Measurements from ENCODE around the gene PGAP1. TPM values are rescaled to one million over a fixed set of nuclear protein-coding genes. Genes with fewer than 3 reads are reported as not detected.

Gene PGAP1, protein sequence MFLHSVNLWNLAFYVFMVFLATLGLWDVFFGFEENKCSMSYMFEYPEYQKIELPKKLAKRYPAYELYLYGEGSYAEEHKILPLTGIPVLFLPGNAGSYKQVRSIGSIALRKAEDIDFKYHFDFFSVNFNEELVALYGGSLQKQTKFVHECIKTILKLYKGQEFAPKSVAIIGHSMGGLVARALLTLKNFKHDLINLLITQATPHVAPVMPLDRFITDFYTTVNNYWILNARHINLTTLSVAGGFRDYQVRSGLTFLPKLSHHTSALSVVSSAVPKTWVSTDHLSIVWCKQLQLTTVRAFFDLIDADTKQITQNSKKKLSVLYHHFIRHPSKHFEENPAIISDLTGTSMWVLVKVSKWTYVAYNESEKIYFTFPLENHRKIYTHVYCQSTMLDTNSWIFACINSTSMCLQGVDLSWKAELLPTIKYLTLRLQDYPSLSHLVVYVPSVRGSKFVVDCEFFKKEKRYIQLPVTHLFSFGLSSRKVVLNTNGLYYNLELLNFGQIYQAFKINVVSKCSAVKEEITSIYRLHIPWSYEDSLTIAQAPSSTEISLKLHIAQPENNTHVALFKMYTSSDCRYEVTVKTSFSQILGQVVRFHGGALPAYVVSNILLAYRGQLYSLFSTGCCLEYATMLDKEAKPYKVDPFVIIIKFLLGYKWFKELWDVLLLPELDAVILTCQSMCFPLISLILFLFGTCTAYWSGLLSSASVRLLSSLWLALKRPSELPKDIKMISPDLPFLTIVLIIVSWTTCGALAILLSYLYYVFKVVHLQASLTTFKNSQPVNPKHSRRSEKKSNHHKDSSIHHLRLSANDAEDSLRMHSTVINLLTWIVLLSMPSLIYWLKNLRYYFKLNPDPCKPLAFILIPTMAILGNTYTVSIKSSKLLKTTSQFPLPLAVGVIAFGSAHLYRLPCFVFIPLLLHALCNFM
- 10 to 100 TPM; 19.4 to 76.3 (median 23.7) TPM for total RNA-seq

DNA sequence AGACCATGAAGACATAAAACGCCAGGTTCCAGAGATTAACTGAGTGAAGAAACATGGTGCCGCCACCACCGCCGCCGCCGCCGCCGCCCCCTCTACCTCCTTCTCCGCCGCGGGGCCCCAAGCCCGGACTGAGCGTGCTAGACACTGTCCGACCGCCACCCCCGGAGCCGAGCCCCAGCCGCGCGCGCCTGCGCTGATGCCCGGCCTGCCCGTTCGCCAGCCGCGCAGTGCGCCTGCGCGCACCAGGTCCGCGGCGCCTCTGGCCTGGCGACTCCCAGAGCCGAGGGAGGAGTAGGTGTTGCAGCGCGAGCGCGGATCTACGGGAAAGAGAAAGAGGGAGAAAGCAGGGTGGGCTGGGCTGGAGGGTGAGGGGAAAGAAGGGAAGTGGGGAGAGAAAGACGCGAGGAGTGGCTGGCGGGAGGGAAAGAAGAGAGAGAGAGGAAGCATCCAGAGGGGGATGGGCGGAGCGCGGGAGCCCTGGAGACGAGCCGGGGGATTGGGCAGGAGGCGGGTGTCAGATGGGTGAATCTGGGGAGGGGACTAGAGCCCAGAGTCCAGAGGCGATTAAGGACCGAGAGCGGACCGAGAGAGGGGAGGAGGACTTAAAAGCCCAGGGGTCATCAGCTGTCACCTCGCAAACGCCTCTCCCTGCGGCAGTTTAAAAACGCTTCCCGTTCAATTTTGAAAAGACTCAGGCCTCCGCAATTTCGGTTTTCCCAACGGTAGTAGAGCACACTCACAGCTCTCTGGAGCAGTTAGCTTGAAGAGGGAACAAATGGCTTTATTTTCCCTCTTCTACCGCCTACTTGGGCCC, at the start of gene PGAP1:
Gene PGAP1, minus strand, starts transcription at position 146 of the 814 bp plus-strand sequence. Its CDS starts 91 bp downstream, at position 55.
- H3K36me3 ChIP-seq = no peaks in the 10 kb centered on the region
- H3K27ac ChIP-seq = peak within 1 kb of the TSS; percentile 96
- H3K4me1 ChIP-seq = peaks cover 0 to 7% of the 10 kb centered on the region in 2 donors
- no peaks in the 10 kb centered on the region for H3K9me3 ChIP-seq
- intact Hi-C loops (cut with DNase I; ENCODE audit: low total_unique reads) = loop anchor here (5.0 kb wide), 1 partner anchor 61 kb away; no protein-coding TSS in a partner anchor
- peak; percentile 85 to 92 for DNase-seq
- H3K27me3 ChIP-seq = no peaks in the 10 kb centered on the region
- peak within 1 kb of the TSS; percentile 77 to 83 for H3K4me3 ChIP-seq
- peak; percentile 64 to 83 for TF ChIP-seq POLR2A (IDR thresholded peaks at IDR 0.05)
- TF ChIP-seq, protein P1, sequence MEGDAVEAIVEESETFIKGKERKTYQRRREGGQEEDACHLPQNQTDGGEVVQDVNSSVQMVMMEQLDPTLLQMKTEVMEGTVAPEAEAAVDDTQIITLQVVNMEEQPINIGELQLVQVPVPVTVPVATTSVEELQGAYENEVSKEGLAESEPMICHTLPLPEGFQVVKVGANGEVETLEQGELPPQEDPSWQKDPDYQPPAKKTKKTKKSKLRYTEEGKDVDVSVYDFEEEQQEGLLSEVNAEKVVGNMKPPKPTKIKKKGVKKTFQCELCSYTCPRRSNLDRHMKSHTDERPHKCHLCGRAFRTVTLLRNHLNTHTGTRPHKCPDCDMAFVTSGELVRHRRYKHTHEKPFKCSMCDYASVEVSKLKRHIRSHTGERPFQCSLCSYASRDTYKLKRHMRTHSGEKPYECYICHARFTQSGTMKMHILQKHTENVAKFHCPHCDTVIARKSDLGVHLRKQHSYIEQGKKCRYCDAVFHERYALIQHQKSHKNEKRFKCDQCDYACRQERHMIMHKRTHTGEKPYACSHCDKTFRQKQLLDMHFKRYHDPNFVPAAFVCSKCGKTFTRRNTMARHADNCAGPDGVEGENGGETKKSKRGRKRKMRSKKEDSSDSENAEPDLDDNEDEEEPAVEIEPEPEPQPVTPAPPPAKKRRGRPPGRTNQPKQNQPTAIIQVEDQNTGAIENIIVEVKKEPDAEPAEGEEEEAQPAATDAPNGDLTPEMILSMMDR (IDR thresholded peaks at IDR 0.05) = no peak

DNA sequence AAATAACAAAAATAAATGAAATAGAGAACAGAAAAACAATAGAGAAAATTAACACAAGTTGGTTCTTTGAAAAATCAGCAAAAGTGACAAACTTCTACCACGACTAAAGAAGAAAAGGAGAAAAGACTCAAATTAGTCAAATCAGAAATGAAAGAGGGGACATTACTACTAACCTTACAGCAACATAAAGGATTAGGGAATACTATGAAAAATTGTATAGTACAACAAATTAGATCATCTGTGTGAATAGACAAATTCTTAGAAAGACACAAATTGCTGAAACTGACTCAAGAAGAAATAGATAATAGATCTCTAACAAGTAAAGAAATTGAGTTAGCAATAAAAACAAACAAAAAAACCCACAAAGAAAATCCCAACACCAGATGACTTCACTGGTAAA, 48.5 kb upstream of the PGAP1 start:
- TF ChIP-seq, protein P1 (IDR thresholded peaks at IDR 0.05) = no peak
- no peak for TF ChIP-seq POLR2A (IDR thresholded peaks at IDR 0.05)
- H3K27me3 ChIP-seq = no peaks in the 10 kb centered on the region
- intact Hi-C loops (cut with DNase I; ENCODE audit: low total_unique reads) = no loop called here

DNA sequence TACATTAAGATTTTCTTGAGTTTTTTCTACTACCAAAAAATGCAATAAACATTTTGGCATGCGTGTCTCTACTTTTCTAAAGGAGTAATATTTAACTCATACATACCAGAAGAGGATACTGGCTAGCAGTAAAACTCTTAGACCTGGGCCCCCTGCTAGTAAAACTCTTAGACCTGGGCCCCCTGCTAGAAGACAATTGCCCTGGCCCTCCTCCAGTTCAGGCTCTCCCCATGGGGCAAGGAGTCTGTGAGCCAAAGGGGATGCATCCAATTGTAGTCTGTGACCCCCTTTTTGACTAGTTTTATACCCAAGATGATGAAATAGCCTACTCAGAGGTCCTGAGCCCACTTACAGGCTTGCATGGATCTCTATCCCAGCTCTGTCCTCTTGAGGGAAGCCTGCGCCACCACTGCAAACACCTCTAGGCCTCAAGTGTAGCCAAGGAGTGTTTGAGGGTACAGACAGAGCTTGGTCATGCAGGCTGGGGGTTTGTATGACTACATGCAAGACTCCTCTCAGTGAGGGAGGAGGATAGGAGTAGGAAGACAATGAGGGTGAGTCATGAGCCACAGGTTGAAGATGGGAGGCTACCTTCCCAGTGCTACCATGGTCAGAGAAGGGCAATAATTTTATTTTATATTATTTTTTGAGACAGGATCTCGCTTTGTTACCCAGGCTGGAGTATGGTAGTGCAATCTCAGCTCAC, 45.2 kb upstream of the PGAP1 start:
- H3K4me1 ChIP-seq = no peaks in the 10 kb centered on the region
- no peak overlapping the region for H3K27ac ChIP-seq
- no peak for DNase-seq
- H3K4me3 ChIP-seq = no peak overlapping the region
- TF ChIP-seq, protein P1 (IDR thresholded peaks at IDR 0.05) = no peak
- TF ChIP-seq POLR2A (IDR thresholded peaks at IDR 0.05) = no peak
- H3K9me3 ChIP-seq = no peaks in the 10 kb centered on the region
- H3K27me3 ChIP-seq = no peaks in the 10 kb centered on the region
- H3K36me3 ChIP-seq = no peaks in the 10 kb centered on the region
- intact Hi-C loops (cut with DNase I; ENCODE audit: low total_unique reads) = no loop called here

More for the DNA sequence above, 48.5 kb upstream of the PGAP1 start:
- H3K36me3 ChIP-seq = no peaks in the 10 kb centered on the region
- no peak for DNase-seq
- no peak overlapping the region for H3K27ac ChIP-seq
- no peaks in the 10 kb centered on the region for H3K9me3 ChIP-seq
- no peak overlapping the region for H3K4me3 ChIP-seq
- no peaks in the 10 kb centered on the region for H3K4me1 ChIP-seq

DNA sequence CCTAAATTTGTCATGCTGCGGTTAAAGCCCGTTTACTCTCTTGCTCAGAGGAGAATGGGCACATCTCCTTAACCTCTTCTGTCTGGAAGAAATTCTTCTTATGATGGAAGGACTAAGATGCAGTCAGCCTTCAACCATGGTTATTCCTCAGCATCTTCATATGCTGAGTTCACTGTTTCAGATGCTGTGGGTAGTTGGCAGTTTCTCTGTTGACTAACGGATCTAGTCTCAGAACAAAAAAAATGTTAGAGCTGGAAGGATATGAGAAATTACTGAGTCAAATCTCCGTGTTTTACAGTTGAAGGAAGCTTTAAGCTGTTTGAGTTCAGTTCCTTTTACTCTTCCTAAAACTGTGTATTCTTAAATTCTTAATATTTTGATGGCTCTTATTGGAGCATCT, 43.6 kb upstream of the PGAP1 start:
- TF ChIP-seq, protein P1 (IDR thresholded peaks at IDR 0.05) = no peak
- no peak for TF ChIP-seq POLR2A (IDR thresholded peaks at IDR 0.05)
- Histone ChIP-seq H3K36me3 (no peaks in the 10 kb centered on the region), H3K4me3 (no peak overlapping the region), H3K9me3 (no peaks in the 10 kb centered on the region), H3K27ac (no peak overlapping the region), H3K4me1 (no peaks in the 10 kb centered on the region), H3K27me3 (no peaks in the 10 kb centered on the region)
- no peak for DNase-seq
- intact Hi-C loops (cut with DNase I; ENCODE audit: low total_unique reads) = no loop called here

Measured in uterus (tissue), 4 donors.